GM23338 (cell line): Measurements from ENCODE around the gene RASSF7. TPM values are rescaled to one million over a fixed set of nuclear protein-coding genes. Genes with fewer than 3 reads are reported as not detected.

Experiments
- ATAC-seq: fragments of 200-7000 bp; cut with Tn5 transposase; 3 replicates; pipeline ENCODE4 v1.9.1; 2020
- DNase-seq: peaks from one replicate; pipeline ENCODE4 v3.0.0-alpha.2; 2015; ENCODE audit warnings: low spot score
- H2AFZ ChIP-seq: fragments of 200-600 bp; sonication (generic); 2 replicates; pipeline ENCODE4 v1.8.0; 2016; ENCODE audit warnings: antibody characterized with exemption, mild to moderate bottlenecking, moderate library complexity
- H3F3A ChIP-seq: fragments of 200-600 bp; sonication (generic); replicated peaks from 2 replicates; pipeline ENCODE4 v1.8.0; 2017; ENCODE audit warnings: antibody characterized with exemption, mixed run types, low read depth
- H3K27ac ChIP-seq: fragments of 200-600 bp; sonication (generic); 2 replicates; pipeline ENCODE4 v1.6.1; 2016; ENCODE audit warnings: low read depth
- H3K27me3 ChIP-seq: fragments of 200-600 bp; sonication (generic); 2 replicates; pipeline ENCODE4 v1.8.0; 2016; ENCODE audit warnings: mild to moderate bottlenecking, mixed run types, moderate library complexity; ENCODE audit not compliant: insufficient read depth
- H3K36me3 ChIP-seq: fragments of 200-600 bp; sonication (generic); 2 replicates; pipeline ENCODE4 v1.8.0; 2016; ENCODE audit warnings: mild to moderate bottlenecking; ENCODE audit not compliant: insufficient read depth
- H3K4me1 ChIP-seq: fragments of 200-600 bp; sonication (generic); 2 replicates; pipeline ENCODE4 v1.8.0; 2016; ENCODE audit warnings: mild to moderate bottlenecking, moderate library complexity; ENCODE audit not compliant: insufficient read depth
- H3K4me2 ChIP-seq: fragments of 200-600 bp; sonication (generic); 2 replicates; pipeline ENCODE4 v1.7.1; 2017; ENCODE audit warnings: mixed run types
- H3K4me3 ChIP-seq: fragments of 200-600 bp; sonication (generic); 2 replicates; pipeline ENCODE4 v1.6.1; 2016; ENCODE audit warnings: mixed run types
- H3K79me2 ChIP-seq: fragments of 200-600 bp; sonication (generic); replicated peaks from 2 replicates; pipeline ENCODE4 v1.8.0; 2017; ENCODE audit warnings: mild to moderate bottlenecking; ENCODE audit not compliant: insufficient read depth
- H3K9me2 ChIP-seq: fragments of 200-600 bp; sonication (generic); 2 replicates; pipeline ENCODE4 v1.8.0; 2017; ENCODE audit not compliant: insufficient read depth
- H4K20me1 ChIP-seq: fragments of 200-600 bp; sonication (generic); replicated peaks from 2 replicates; pipeline ENCODE4 v1.8.0; 2017; ENCODE audit warnings: mild to moderate bottlenecking; ENCODE audit not compliant: insufficient read depth
- H3K27ac Mint-ChIP-seq: 2 replicates; pipeline ENCODE4 v1.8.0; 2020; ENCODE audit warnings: inconsistent platforms, mild to moderate bottlenecking, moderate library complexity, mixed read lengths
- H3K27me3 Mint-ChIP-seq: 3 replicates; pipeline ENCODE4 v1.8.0; 2022; ENCODE audit warnings: low read depth, mild to moderate bottlenecking, moderate library complexity, mixed read lengths, inconsistent platforms; ENCODE audit not compliant: insufficient read depth, poor library complexity
- H3K36me3 Mint-ChIP-seq: 3 replicates; pipeline ENCODE4 v1.8.0; 2021; ENCODE audit warnings: low read depth, mild to moderate bottlenecking, inconsistent platforms, moderate library complexity, mixed read lengths
- H3K4me1 Mint-ChIP-seq: 3 replicates; pipeline ENCODE4 v1.8.0; 2020; ENCODE audit warnings: mild to moderate bottlenecking, inconsistent platforms, mixed read lengths
- H3K4me3 Mint-ChIP-seq: 3 replicates; pipeline ENCODE4 v1.8.0; 2021; ENCODE audit warnings: moderate library complexity, mild to moderate bottlenecking, inconsistent platforms, mixed read lengths
- H3K9me3 Mint-ChIP-seq: 3 replicates; pipeline ENCODE4 v1.8.0; 2020; ENCODE audit warnings: moderate library complexity, mild to moderate bottlenecking, inconsistent platforms, mixed read lengths
- CREB1 ChIP-seq: fragments of 250-450 bp; sonication (Bioruptor Pico); IDR thresholded peaks from 2 replicates; pipeline ENCODE4 v1.5.0; 2020; ENCODE audit warnings: low read depth, mild to moderate bottlenecking, moderate library complexity
- CTCF ChIP-seq, 2 experiments: fragments of 200-600 bp in 1 of 2; sonication (generic) in 1 of 2; conservative IDR thresholded peaks; 2 replicates each; pipeline versions ENCODE4 v1.5.1 to v1.6.1; 2016 to 2017; ENCODE audit warnings: antibody characterized with exemption in 2 of 2, low read depth in 2 of 2, mild to moderate bottlenecking in 2 of 2, moderate library complexity in 1 of 2
- ETS1 ChIP-seq: IDR thresholded peaks from 2 replicates; pipeline ENCODE4 v1.6.1; 2016; ENCODE audit warnings: antibody characterized with exemption
- EZH2 ChIP-seq: fragments of 200-600 bp; sonication (generic); IDR thresholded peaks from one replicate; pipeline ENCODE4 v1.8.0; 2017; ENCODE audit warnings: antibody characterized with exemption, mild to moderate bottlenecking, low read depth; ENCODE audit not compliant: unreplicated experiment
- EZH2phosphoT487 ChIP-seq: fragments of 200-600 bp; sonication (generic); IDR thresholded peaks from one replicate; pipeline ENCODE4 v1.8.1; 2018; ENCODE audit warnings: antibody characterized with exemption; ENCODE audit not compliant: unreplicated experiment
- JUNB ChIP-seq: IDR thresholded peaks from one replicate; pipeline ENCODE4 v1.6.1; 2016; ENCODE audit warnings: antibody characterized with exemption; ENCODE audit not compliant: unreplicated experiment
- POLR2AphosphoS5 ChIP-seq: IDR thresholded peaks from 2 replicates; pipeline ENCODE4 v1.6.1; 2016; ENCODE audit warnings: antibody characterized with exemption, low read depth
- ZNF114 ChIP-seq: fragments of 250-450 bp; sonication (Bioruptor Pico); IDR thresholded peaks from 2 replicates; pipeline ENCODE4 v1.5.0; 2020; ENCODE audit warnings: mild to moderate bottlenecking, moderate library complexity
- ZNF331 ChIP-seq: fragments of 250-450 bp; sonication (Bioruptor Pico); IDR thresholded peaks from 2 replicates; pipeline ENCODE4 v1.5.0; 2020; ENCODE audit warnings: low read depth, mild to moderate bottlenecking, moderate library complexity
- ZNF462 ChIP-seq: fragments of 250-450 bp; sonication (Bioruptor Pico); IDR thresholded peaks from 2 replicates; pipeline ENCODE4 v1.5.0; 2020; ENCODE audit warnings: mild to moderate bottlenecking, moderate library complexity
- polyA plus RNA-seq: library from polyadenylated mRNA; unstranded; fragments of >200 nt; fragmentation: Nextera tagmentation; extraction: Ambion mirVana; gene quantifications from 2 replicates; pipeline ENCODE4 v1.2.1, GENCODE V29; 2016
- total RNA-seq: library from RNA; depleted of rRNA; stranded (reverse); fragments of >200 nt; shearing (Covaris generic); gene quantifications from 2 replicates; pipeline ENCODE4 v1.2.3, GENCODE V29; 2014

Gene RASSF7
- total and polyA plus RNA-seq, 2 experiments from 2014 or later, result 39.6 to 64.8 TPM

GRCh38 chr11:610146-610801 is 49.5 kb downstream of the RASSF7 start (continued):
- TF ChIP-seq POLR2AphosphoS5, result no peak

GRCh38 chr11:611001-611996 is 50.5 kb downstream of the RASSF7 start:
- Histone ChIP-seq H3F3A (peaks cover 36% of the 10 kb centered on the region), H3K27me3 (no peaks in the 10 kb centered on the region), H3K4me2 (no peak overlapping the region), H3K79me2 (no peaks in the 10 kb centered on the region), H3K4me3 (no peak overlapping the region), H3K4me1 (peaks cover 6% of the 10 kb centered on the region; the same call in 1 of the 2 replicates), H3K9me2 (no peaks in the 10 kb centered on the region), H4K20me1 (peaks cover 18% of the 10 kb centered on the region; the same call in 1 of the 2 replicates), H3K27ac (no peak overlapping the region), H2AFZ (no peak overlapping the region), H3K36me3 (0 out of 2 replicates have a peak, but pooled peaks cover 7% of the 10 kb centered on the region)
- Mint-ChIP-seq H3K4me1 (peaks cover 5% of the 10 kb centered on the region), H3K4me3 (no peak overlapping the region), H3K36me3 (peaks cover 41% of the 10 kb centered on the region), H3K9me3 (no peaks in the 10 kb centered on the region), H3K27me3 (peaks cover 14% of the 10 kb centered on the region), H3K27ac (no peak overlapping the region)
- no peak for ATAC-seq
- DNase-seq, result no peak
- TF ChIP-seq ETS1 (no peak), POLR2AphosphoS5 (no peak), EZH2phosphoT487 (no peak), ZNF331 (CRISPR knock-in tag) (no peak), JUNB (no peak), CREB1 (CRISPR knock-in tag) (no peak), CTCF (conservative IDR thresholded peaks at IDR 0.05; ENCODE audit: low read depth in 2 of 2) (no peak), ZNF462 (no peak), EZH2 (no peak), ZNF114 (CRISPR knock-in tag) (no peak)
